Measurements from ENCODE around the gene OR13J1.

The OR13J1 gene

DNA sequence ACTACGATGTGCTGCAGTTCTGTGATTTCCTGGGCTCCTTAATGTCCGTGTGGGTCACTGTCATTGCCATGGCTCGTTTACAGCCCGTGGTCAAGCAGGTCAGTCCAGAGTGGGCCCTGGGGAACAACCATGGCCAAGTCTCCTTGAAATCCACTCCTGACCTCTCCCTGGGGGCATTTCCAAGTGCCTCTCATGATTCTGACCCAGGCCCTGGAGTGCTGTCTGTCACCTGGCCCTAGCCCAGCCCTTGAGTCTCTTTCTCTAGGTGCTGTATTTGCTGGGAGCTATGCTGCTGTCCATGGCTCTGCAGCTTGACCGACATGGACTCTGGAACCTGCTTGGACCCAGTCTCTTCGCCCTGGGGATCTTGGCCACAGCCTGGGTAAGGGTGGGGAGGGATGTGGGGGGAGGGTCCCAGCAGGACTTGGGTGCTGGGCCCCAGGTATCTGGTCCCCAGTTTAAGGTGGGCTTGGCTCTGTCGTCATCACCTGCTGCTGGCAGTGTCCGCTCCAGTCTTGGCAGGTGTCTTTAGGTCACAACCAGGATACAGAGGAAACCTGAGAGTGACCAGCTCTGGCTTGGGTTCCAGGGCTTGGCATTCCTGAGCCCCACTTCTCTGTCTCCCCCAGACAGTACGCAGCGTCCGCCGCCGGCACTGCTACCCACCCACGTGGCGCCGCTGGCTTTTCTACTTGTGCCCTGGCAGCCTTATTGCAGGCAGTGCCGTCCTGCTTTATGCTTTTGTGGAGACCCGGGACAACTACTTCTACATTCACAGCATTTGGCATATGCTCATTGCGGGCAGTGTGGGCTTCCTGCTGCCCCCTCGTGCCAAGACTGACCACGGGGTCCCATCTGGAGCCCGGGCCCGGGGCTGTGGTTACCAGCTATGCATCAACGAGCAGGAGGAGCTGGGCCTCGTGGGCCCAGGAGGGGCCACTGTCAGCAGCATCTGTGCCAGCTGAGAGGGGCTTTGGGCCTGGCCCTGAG is 17.0 kb downstream of the OR13J1 start:
- 86% methylated on average over 25 of the region's 25 CpGs for WGBS
- peaks cover 0 to 19% of the 10 kb centered on the region in 2 experiments for H3K27me3 ChIP-seq (ENCODE audit: control insufficient read depth in 1 of 2, insufficient read depth in 1 of 2, low read length in 2 of 2)
- H3K27ac ChIP-seq (ENCODE audit: low read length, poor library complexity, severe bottlenecking), result no peak overlapping the region
- H3K4me2 ChIP-seq (ENCODE audit: low read length, poor library complexity, severe bottlenecking), result no peak overlapping the region
- H3K36me3 ChIP-seq (ENCODE audit: control insufficient read depth in 1 of 2, insufficient read depth in 2 of 2, low read depth in 1 of 2, low read length in 2 of 2), result peaks cover 12 to 14% of the 10 kb centered on the region in 2 experiments
- no peak overlapping the region for H2BK120ac ChIP-seq (ENCODE audit: low read depth, low read length)
- H3K4ac ChIP-seq (ENCODE audit: low read depth in 1 of 2, low read length in 2 of 2), result no peak overlapping the region
- H3K4me1 ChIP-seq (ENCODE audit: control insufficient read depth, insufficient read depth, low read depth, low read length), result no peaks in the 10 kb centered on the region
- no peak overlapping the region for H3K14ac ChIP-seq (ENCODE audit: low read length in 2 of 2)
- no peak for DNase-seq
- H2BK5ac ChIP-seq (ENCODE audit: low read depth, low read length, poor library complexity, severe bottlenecking), result no peak overlapping the region
- H3K18ac ChIP-seq (ENCODE audit: low read depth in 1 of 2, low read length in 2 of 2), result no peak overlapping the region
- no peak overlapping the region for H2BK15ac ChIP-seq (ENCODE audit: low read depth, poor library complexity, severe bottlenecking)
- H4K8ac ChIP-seq (ENCODE audit: low read length), result no peak overlapping the region
- no peak overlapping the region for H3K4me3 ChIP-seq (ENCODE audit: insufficient read depth in 1 of 2, low read depth in 1 of 2, low read length in 2 of 2)
- no peak overlapping the region for H3K9ac ChIP-seq (ENCODE audit: low read length)
- H4K91ac ChIP-seq (ENCODE audit: low read length), result no peak overlapping the region
- H2AK5ac ChIP-seq (ENCODE audit: low read length, severe bottlenecking), result no peak overlapping the region
- H2AFZ ChIP-seq (ENCODE audit: low read depth, low read length), result no peak overlapping the region
- no peak overlapping the region for H2BK12ac ChIP-seq (ENCODE audit: low read length in 2 of 2)
- no peaks in the 10 kb centered on the region for H3K9me3 ChIP-seq (ENCODE audit: control insufficient read depth, low read length)
- no peak overlapping the region for H3K23ac ChIP-seq (ENCODE audit: low read length in 2 of 2)
- H3K79me1 ChIP-seq (replicated peaks; ENCODE audit: low read length, poor library complexity, severe bottlenecking), result no peaks in the 10 kb centered on the region

DNA sequence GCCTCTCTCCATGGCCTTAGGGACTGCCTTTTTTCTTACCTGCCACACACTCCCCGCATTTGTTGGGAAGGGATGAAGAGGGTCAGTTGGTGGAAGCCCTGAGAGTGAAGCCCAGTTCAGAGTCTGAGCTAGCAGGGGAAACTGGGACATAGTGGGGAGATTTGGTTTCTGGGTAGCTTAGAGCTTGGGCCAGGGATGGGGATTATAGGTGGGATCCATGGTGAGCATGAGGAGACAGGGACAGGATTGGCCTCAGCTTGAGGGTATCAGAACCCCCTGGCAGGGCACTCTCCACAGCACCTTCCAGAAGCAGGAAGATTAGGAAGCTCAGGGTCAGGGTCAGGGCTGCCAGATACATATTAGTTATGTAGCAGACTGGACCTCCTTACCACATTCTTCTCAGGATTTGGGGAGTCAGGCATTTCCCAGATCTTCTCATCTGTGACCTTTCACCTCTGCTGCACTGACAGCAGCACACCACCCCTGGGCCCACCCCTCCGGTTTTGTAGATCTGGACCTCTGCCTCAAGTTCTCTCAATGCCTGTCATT is 17.9 kb downstream of the OR13J1 start:
- no peaks in the 10 kb centered on the region for H3K9me3 ChIP-seq (ENCODE audit: control insufficient read depth, low read length)
- H4K8ac ChIP-seq (ENCODE audit: low read length), result no peak overlapping the region
- H3K14ac ChIP-seq (ENCODE audit: low read length in 2 of 2), result no peak overlapping the region
- no peak overlapping the region for H4K91ac ChIP-seq (ENCODE audit: low read length)
- peaks cover 0 to 16% of the 10 kb centered on the region in 2 experiments for H3K27me3 ChIP-seq (ENCODE audit: control insufficient read depth in 1 of 2, insufficient read depth in 1 of 2, low read length in 2 of 2)
- no peak overlapping the region for H3K4me3 ChIP-seq (ENCODE audit: insufficient read depth in 1 of 2, low read depth in 1 of 2, low read length in 2 of 2)
- H3K79me1 ChIP-seq (replicated peaks; ENCODE audit: low read length, poor library complexity, severe bottlenecking), result no peaks in the 10 kb centered on the region
- WGBS, result 100% methylated on average over 2 of the region's 2 CpGs
- DNase-seq, result no peak
- no peak overlapping the region for H3K18ac ChIP-seq (ENCODE audit: low read depth in 1 of 2, low read length in 2 of 2)
- no peak overlapping the region for H2BK12ac ChIP-seq (ENCODE audit: low read length in 2 of 2)
- no peak overlapping the region for H2BK5ac ChIP-seq (ENCODE audit: low read depth, low read length, poor library complexity, severe bottlenecking)
- no peak overlapping the region for H2AFZ ChIP-seq (ENCODE audit: low read depth, low read length)
- peaks cover 4% of the 10 kb centered on the region for H3K4me1 ChIP-seq (ENCODE audit: control insufficient read depth, insufficient read depth, low read depth, low read length)
- H3K36me3 ChIP-seq (ENCODE audit: control insufficient read depth in 1 of 2, insufficient read depth in 2 of 2, low read depth in 1 of 2, low read length in 2 of 2), result peaks cover 13 to 15% of the 10 kb centered on the region in 2 experiments
- H3K27ac ChIP-seq (ENCODE audit: low read length, poor library complexity, severe bottlenecking), result no peak overlapping the region
- H2BK15ac ChIP-seq (ENCODE audit: low read depth, poor library complexity, severe bottlenecking), result no peak overlapping the region
- H2AK5ac ChIP-seq (ENCODE audit: low read length, severe bottlenecking), result no peak overlapping the region
- no peak overlapping the region for H3K4ac ChIP-seq (ENCODE audit: low read depth in 1 of 2, low read length in 2 of 2)
- no peak overlapping the region for H2BK120ac ChIP-seq (ENCODE audit: low read depth, low read length)
- no peak overlapping the region for H3K9ac ChIP-seq (ENCODE audit: low read length)
- no peak overlapping the region for H3K23ac ChIP-seq (ENCODE audit: low read length in 2 of 2)
- H3K4me2 ChIP-seq (ENCODE audit: low read length, poor library complexity, severe bottlenecking), result no peak overlapping the region

DNA sequence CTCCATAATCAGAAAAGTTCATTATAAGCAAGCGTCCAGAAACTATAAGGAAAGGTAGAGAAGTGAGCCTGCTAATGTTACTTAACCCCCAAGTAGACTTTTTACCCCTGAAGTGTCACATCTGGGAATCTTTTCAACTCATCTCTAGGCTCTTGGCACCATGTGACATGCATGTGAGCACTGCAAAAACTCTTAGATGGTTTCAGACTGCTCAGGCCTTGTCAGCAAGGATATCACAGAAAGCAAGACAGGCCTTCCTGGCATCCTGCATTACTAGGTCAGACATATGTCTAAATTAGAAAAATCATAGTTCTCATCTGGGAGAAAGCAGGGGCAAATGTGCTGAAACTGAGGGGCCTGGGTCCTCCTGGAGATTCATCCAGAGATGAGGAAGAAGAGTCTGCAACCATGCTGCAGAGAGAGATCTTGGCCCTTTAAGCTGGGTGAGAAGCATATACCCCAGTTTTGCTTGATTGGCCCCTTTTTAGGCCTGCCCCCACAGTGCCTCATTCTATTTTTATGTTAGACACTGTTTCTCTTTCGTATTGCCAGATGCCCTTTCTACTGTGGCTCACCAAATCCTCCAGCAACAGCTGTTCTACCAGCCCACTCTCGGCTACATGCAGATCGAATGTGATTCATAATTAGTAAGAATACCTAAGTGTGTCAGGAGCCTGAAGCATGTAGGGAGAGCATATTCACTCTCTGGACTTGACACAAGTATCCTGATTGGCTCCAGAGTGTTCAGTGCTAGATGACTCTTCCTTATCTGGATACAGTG is 22.2 kb downstream of the OR13J1 start:
- H3K4ac ChIP-seq (ENCODE audit: low read depth in 1 of 2, low read length in 2 of 2), result peak overlapping the region in 1 of 2 experiments; percentile 50
- no peaks in the 10 kb centered on the region for H3K27me3 ChIP-seq (ENCODE audit: control insufficient read depth in 1 of 2, insufficient read depth in 1 of 2, low read length in 2 of 2)
- peak overlapping the region; percentile 68 for H3K9ac ChIP-seq (ENCODE audit: low read length)
- H3K4me1 ChIP-seq (ENCODE audit: control insufficient read depth, insufficient read depth, low read depth, low read length), result peaks cover 4% of the 10 kb centered on the region
- H4K91ac ChIP-seq (ENCODE audit: low read length), result no peak overlapping the region
- H4K8ac ChIP-seq (ENCODE audit: low read length), result no peak overlapping the region
- H2BK120ac ChIP-seq (ENCODE audit: low read depth, low read length), result no peak overlapping the region
- no peak overlapping the region for H3K4me2 ChIP-seq (ENCODE audit: low read length, poor library complexity, severe bottlenecking)
- 57% methylated on average over 3 of the region's 4 CpGs for WGBS
- H3K9me3 ChIP-seq (ENCODE audit: control insufficient read depth, low read length), result no peaks in the 10 kb centered on the region
- no peak overlapping the region for H2BK15ac ChIP-seq (ENCODE audit: low read depth, poor library complexity, severe bottlenecking)
- H3K4me3 ChIP-seq (ENCODE audit: insufficient read depth in 1 of 2, low read depth in 1 of 2, low read length in 2 of 2), result peak overlapping the region in 1 of 2 experiments; percentile 48
- H3K27ac ChIP-seq (ENCODE audit: low read length, poor library complexity, severe bottlenecking), result peak overlapping the region; percentile 11
- no peaks in the 10 kb centered on the region for H3K79me1 ChIP-seq (replicated peaks; ENCODE audit: low read length, poor library complexity, severe bottlenecking)
- no peak overlapping the region for H2BK12ac ChIP-seq (ENCODE audit: low read length in 2 of 2)
- no peak overlapping the region for H2BK5ac ChIP-seq (ENCODE audit: low read depth, low read length, poor library complexity, severe bottlenecking)
- H3K14ac ChIP-seq (ENCODE audit: low read length in 2 of 2), result no peak overlapping the region
- no peak overlapping the region for H2AFZ ChIP-seq (ENCODE audit: low read depth, low read length)
- H3K18ac ChIP-seq (ENCODE audit: low read depth in 1 of 2, low read length in 2 of 2), result peak overlapping the region in 1 of 2 experiments; percentile 14
- H2AK5ac ChIP-seq (ENCODE audit: low read length, severe bottlenecking), result no peak overlapping the region
- H3K36me3 ChIP-seq (ENCODE audit: control insufficient read depth in 1 of 2, insufficient read depth in 2 of 2, low read depth in 1 of 2, low read length in 2 of 2), result peaks cover 19 to 21% of the 10 kb centered on the region in 2 experiments
- no peak overlapping the region for H3K23ac ChIP-seq (ENCODE audit: low read length in 2 of 2)
- DNase-seq, result peak; percentile 74

Measured in mesenchymal stem cell (in vitro differentiated cells and primary cell).